Sigmoid colon (tissue), 4 donors: ENCODE results near the gene UNC80.

Source experiments
- CTCF ChIP-seq, 4 experiments: fragments of 450-650 bp in 3 of 4; fragments of 200-600 bp in 1 of 4; IDR thresholded peaks; one replicate each; pipeline ENCODE4 v1.5.1; 2016 to 2019; ENCODE audit warnings: antibody characterized with exemption in 4 of 4, mild to moderate bottlenecking in 3 of 4, moderate library complexity in 2 of 4
- POLR2A ChIP-seq, 2 donors: fragments of 450-650 bp; IDR thresholded peaks; one replicate each; pipeline ENCODE4 v1.6.1; 2016; ENCODE audit warnings: antibody characterized with exemption in 2 of 2, mild to moderate bottlenecking in 2 of 2, moderate library complexity in 2 of 2
- POLR2AphosphoS5 ChIP-seq, 4 donors: sonication (generic); formaldehyde crosslinking; IDR thresholded peaks; one replicate each; pipeline ENCODE4 v1.6.1; 2017; ENCODE audit warnings: antibody characterized with exemption in 4 of 4

GRCh38 chr2:209790066-209790728, 18.6 kb downstream of the UNC80 start:
- TF ChIP-seq POLR2AphosphoS5 (IDR thresholded peaks at IDR 0.05) (no peak), CTCF (IDR thresholded peaks at IDR 0.05) (no peak), POLR2A (IDR thresholded peaks at IDR 0.05) (no peak)
